Caco-2 (cell line): ENCODE measurements around the gene MXRA7. TPM values are rescaled to one million over a fixed set of nuclear protein-coding genes. Genes with fewer than 3 reads are reported as not detected.
"Not testable (repeated sequence)": the region's sequence is repeated elsewhere in the genome, so short reads cannot be mapped to it uniquely, and the experiment has no call there.

ENCODE experiments used
- BruUV-seq: library from RNA; stranded (reverse); fragments of 400-500 nt; replicated peaks from 2 replicates; lab custom pipeline; 2021; lab: Mats Ljungman, UMichigan
- CTCF ChIA-PET: fragments of 300-600 bp; sonication (Branson Sonifier 250); formaldehyde crosslinking; loops from one replicate; lab custom pipeline; 2022; ENCODE audit warnings: antibody characterized with exemption; lab: Charles Lee
- POLR2A ChIA-PET: fragments of 300-600 bp; sonication (Branson Sonifier 250); formaldehyde crosslinking; loops from one replicate; lab custom pipeline; 2022; ENCODE audit warnings: antibody characterized with exemption; lab: Charles Lee
- DNase-seq, 2 experiments: peaks; one replicate each; pipeline versions ENCODE4 v3.0.0 to v3.0.0-alpha.2; 2020 to 2022
- H3K27me3 ChIP-seq: replicated peaks from 2 replicates; pipeline ENCODE4 v1.6.0; 2011; ENCODE audit warnings: low read length; ENCODE audit not compliant: control insufficient read depth, insufficient read depth
- H3K36me3 ChIP-seq: 2 replicates; pipeline ENCODE4 v1.5.1; 2011; ENCODE audit warnings: low read length; ENCODE audit not compliant: control insufficient read depth, insufficient read depth
- H3K4me1 ChIP-seq: fragments of 250-450 bp; sonication (Bioruptor Pico); 2 replicates; pipeline ENCODE4 v1.5.1; 2020; ENCODE audit warnings: mild to moderate bottlenecking
- H3K4me3 ChIP-seq: 2 replicates; pipeline ENCODE4 v1.5.1; 2011; ENCODE audit warnings: low read depth, mild to moderate bottlenecking, control low read depth, low read length
- H3K9me3 ChIP-seq: fragments of 250-450 bp; sonication (Bioruptor Pico); 2 replicates; pipeline ENCODE4 v1.5.1; 2020; ENCODE audit warnings: mild to moderate bottlenecking, moderate library complexity
- H3K27ac Mint-ChIP-seq: one replicate; pipeline ENCODE4 v1.8.0; 2022; ENCODE audit warnings: mixed read lengths; ENCODE audit not compliant: unreplicated experiment
- H3K27me3 Mint-ChIP-seq: one replicate; pipeline ENCODE4 v1.8.0; 2022; ENCODE audit warnings: mixed read lengths; ENCODE audit not compliant: insufficient read depth, unreplicated experiment
- H3K36me3 Mint-ChIP-seq: one replicate; pipeline ENCODE4 v1.8.0; 2022; ENCODE audit warnings: mild to moderate bottlenecking, mixed read lengths; ENCODE audit not compliant: insufficient read depth, unreplicated experiment
- H3K4me1 Mint-ChIP-seq: one replicate; pipeline ENCODE4 v1.8.0; 2022; ENCODE audit warnings: low read depth, mixed read lengths; ENCODE audit not compliant: unreplicated experiment
- H3K4me3 Mint-ChIP-seq: one replicate; pipeline ENCODE4 v1.8.0; 2022; ENCODE audit warnings: mild to moderate bottlenecking, moderate library complexity, mixed read lengths; ENCODE audit not compliant: unreplicated experiment
- H3K9me3 Mint-ChIP-seq: one replicate; pipeline ENCODE4 v1.8.0; 2022; ENCODE audit warnings: mixed read lengths; ENCODE audit not compliant: unreplicated experiment
- CTCF ChIP-seq, 2 experiments: fragments of 200-600 bp in 1 of 2; IDR thresholded peaks; 1 replicate in 1 of 2; 2 replicates in 1 of 2; pipeline versions ENCODE4 v1.5.1 to v1.8.0; 2011 to 2022; ENCODE audit warnings: antibody characterized with exemption in 1 of 2, control low read depth in 1 of 2, inconsistent platforms in 1 of 2, low read depth in 1 of 2, low read length in 1 of 2, mild to moderate bottlenecking in 1 of 2, moderate library complexity in 1 of 2; ENCODE audit not compliant: insufficient read depth in 1 of 2, severe bottlenecking in 1 of 2, unreplicated experiment in 1 of 2
- intact Hi-C: fragments of 100-400 bp; cut with micrococcal nuclease; formaldehyde crosslinking; loops from one replicate; pipeline ENCODE4 v1.10.0; 2022; ENCODE audit not compliant: unreplicated experiment
- total RNA-seq: library from RNA; stranded (reverse); gene quantifications from 2 replicates; pipeline ENCODE4 v1.2.3, GENCODE V29; 2022

MXRA7 gene
- total RNA-seq, 1 experiment from 2014 or later: 70.2 TPM

GRCh38 chr17:76701471-76701967 is 9.2 kb downstream of the MXRA7 start:
- Mint-ChIP-seq H3K27ac (peak overlapping the region; percentile 1), H3K36me3 (peaks cover 16% of the 10 kb centered on the region), H3K27me3 (no peaks in the 10 kb centered on the region), H3K4me3 (peak overlapping the region; percentile 6), H3K4me1 (peaks cover 33% of the 10 kb centered on the region), H3K9me3 (no peaks in the 10 kb centered on the region)
- intact Hi-C loops: no loop called here
- ChIA-PET POLR2A (no interaction called here), CTCF (no interaction called here)
- BruUV-seq: no TSS peak
- Histone ChIP-seq H3K4me3 (no peak overlapping the region), H3K9me3 (no peaks in the 10 kb centered on the region), H3K4me1 (peaks cover 24% of the 10 kb centered on the region), H3K27me3 (no peaks in the 10 kb centered on the region), H3K36me3 (no peaks in the 10 kb centered on the region)
- no peak for DNase-seq
- TF ChIP-seq CTCF (IDR thresholded peaks at IDR 0.05; ENCODE audit: insufficient read depth in 1 of 2, low read depth in 1 of 2, low read length in 1 of 2, severe bottlenecking in 1 of 2, unreplicated experiment in 1 of 2): no peak

GRCh38 chr17:76700617-76701470 is 9.9 kb downstream of the MXRA7 start:
- no peak for DNase-seq
- Mint-ChIP-seq H3K4me3 (peak overlapping the region; percentile 6), H3K36me3 (peaks cover 16% of the 10 kb centered on the region), H3K27ac (peak overlapping the region; percentile 1), H3K27me3 (no peaks in the 10 kb centered on the region), H3K9me3 (no peaks in the 10 kb centered on the region), H3K4me1 (peaks cover 33% of the 10 kb centered on the region)
- no peak for TF ChIP-seq CTCF (IDR thresholded peaks at IDR 0.05; ENCODE audit: insufficient read depth in 1 of 2, low read depth in 1 of 2, low read length in 1 of 2, severe bottlenecking in 1 of 2, unreplicated experiment in 1 of 2)
- no TSS peak for BruUV-seq
- Histone ChIP-seq H3K4me1 (peaks cover 24% of the 10 kb centered on the region), H3K27me3 (no peaks in the 10 kb centered on the region), H3K4me3 (no peak overlapping the region), H3K9me3 (no peaks in the 10 kb centered on the region), H3K36me3 (no peaks in the 10 kb centered on the region)
- intact Hi-C loops: no loop called here
- CTCF ChIA-PET: no interaction called here
- POLR2A ChIA-PET: interaction anchor here (0.6 kb wide), 1 partner anchor 774 kb away, joined by 4 read pairs; no protein-coding TSS in a partner anchor

DNA sequence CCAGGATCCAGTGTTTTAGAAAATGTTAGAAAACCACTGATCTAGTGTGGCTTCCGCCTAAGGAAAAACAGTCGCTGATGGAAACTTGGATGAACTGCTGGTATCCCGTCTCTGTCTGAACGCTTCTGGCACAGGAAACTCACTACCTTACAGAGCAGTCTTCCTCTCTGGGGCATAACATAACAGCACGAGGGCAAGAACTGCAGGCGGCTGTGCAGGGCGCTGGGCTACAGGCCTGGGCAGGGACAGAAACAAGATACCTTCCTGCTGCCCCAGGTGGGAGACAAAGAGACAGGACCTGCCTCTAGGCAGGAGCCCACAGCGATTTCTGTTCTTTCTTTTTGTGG is 10.5 kb downstream of the MXRA7 start:
- Mint-ChIP-seq H3K4me3 (no peak overlapping the region), H3K4me1 (peaks cover 33% of the 10 kb centered on the region), H3K36me3 (peaks cover 20% of the 10 kb centered on the region), H3K9me3 (no peaks in the 10 kb centered on the region), H3K27me3 (no peaks in the 10 kb centered on the region), H3K27ac (no peak overlapping the region)
- no peaks in the 10 kb centered on the region for H3K9me3 ChIP-seq
- no peaks in the 10 kb centered on the region for H3K36me3 ChIP-seq
- POLR2A ChIA-PET: no interaction called here
- no TSS peak for BruUV-seq
- TF ChIP-seq CTCF (IDR thresholded peaks at IDR 0.05; ENCODE audit: insufficient read depth in 1 of 2, low read depth in 1 of 2, low read length in 1 of 2, severe bottlenecking in 1 of 2, unreplicated experiment in 1 of 2): no peak
- peaks cover 24% of the 10 kb centered on the region for H3K4me1 ChIP-seq
- CTCF ChIA-PET: no interaction called here
- no peak for DNase-seq
- H3K4me3 ChIP-seq: no peak overlapping the region
- intact Hi-C loops: no loop called here
- H3K27me3 ChIP-seq: no peaks in the 10 kb centered on the region

DNA sequence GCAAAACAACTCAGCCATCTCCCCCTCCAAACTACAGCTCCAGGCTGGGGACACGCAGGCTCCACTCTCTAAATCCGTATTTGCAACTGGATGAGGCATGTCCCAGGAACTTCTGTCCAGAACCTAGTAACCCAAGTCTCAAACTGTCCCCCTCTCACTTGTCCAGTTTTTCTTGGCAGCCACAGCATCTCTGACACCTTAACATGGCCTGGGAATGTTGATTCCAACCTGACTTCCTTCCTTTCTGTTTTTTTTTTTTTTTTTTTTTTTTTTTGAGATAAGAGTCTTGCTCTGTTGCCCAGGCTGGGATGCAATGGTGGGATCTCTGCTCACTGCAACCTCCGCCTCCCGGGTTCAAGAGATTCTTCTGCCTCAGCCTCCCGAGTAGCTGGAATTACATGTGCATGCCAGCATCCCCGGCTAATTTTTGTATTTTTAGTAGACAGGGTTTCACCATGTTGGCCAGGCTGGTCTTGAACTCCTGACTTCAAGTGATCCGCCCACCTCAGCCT is 12.2 kb downstream of the MXRA7 start:
- peaks cover 20% of the 10 kb centered on the region for H3K36me3 Mint-ChIP-seq

More for the DNA sequence above, 12.2 kb downstream of the MXRA7 start:
- H3K4me3 ChIP-seq, H3K27me3 Mint-ChIP-seq, H3K27me3 ChIP-seq, H3K4me3 Mint-ChIP-seq, BruUV-seq, DNase-seq, H3K9me3 Mint-ChIP-seq, intact Hi-C loops, POLR2A ChIA-PET, H3K9me3 ChIP-seq, H3K36me3 ChIP-seq, H3K27ac Mint-ChIP-seq: not testable (repeated sequence)
- CTCF ChIA-PET: interaction anchor here (0.6 to 1.0 kb wide), 2 partner anchors 75 to 121 kb away, joined by 3 to 5 read pairs; no protein-coding TSS in a partner anchor
- H3K4me1 ChIP-seq: peaks cover 24% of the 10 kb centered on the region
- H3K4me1 Mint-ChIP-seq: peaks cover 33% of the 10 kb centered on the region
